WTC11 (cell line): ENCODE measurements around the gene FUNDC2. TPM values are rescaled to one million over a fixed set of nuclear protein-coding genes. Genes with fewer than 3 reads are reported as not detected.

Experiments used
- ATAC-seq: fragments of 200-7000 bp; cut with Tn5 transposase; 2 replicates; pipeline ENCODE4 v1.10.0; 2021; ENCODE audit warnings: mild to moderate bottlenecking, moderate library complexity
- CTCF ChIA-PET: fragments of 300-600 bp; sonication (Branson Sonifier 250); formaldehyde crosslinking; loops from one replicate; lab custom pipeline; 2021; ENCODE audit warnings: antibody characterized with exemption; lab: Charles Lee
- POLR2A ChIA-PET: fragments of 350-600 bp; sonication (Branson Sonifier 250); formaldehyde crosslinking; loops from one replicate; lab custom pipeline; 2021; ENCODE audit warnings: antibody characterized with exemption; lab: Charles Lee
- DNase-seq: peaks from one replicate; pipeline ENCODE4 v3.0.0; 2021; ENCODE audit warnings: low spot score
- H3K27ac Mint-ChIP-seq: 2 replicates; pipeline ENCODE4 v1.8.0; 2021; ENCODE audit warnings: mixed read lengths
- H3K27me3 Mint-ChIP-seq: 2 replicates; pipeline ENCODE4 v1.8.0; 2021; ENCODE audit warnings: low read depth, mild to moderate bottlenecking, moderate library complexity, mixed read lengths
- H3K36me3 Mint-ChIP-seq: 2 replicates; pipeline ENCODE4 v1.8.0; 2021; ENCODE audit warnings: mixed read lengths
- H3K4me1 Mint-ChIP-seq: 2 replicates; pipeline ENCODE4 v1.8.0; 2022; ENCODE audit warnings: mixed read lengths
- H3K4me3 Mint-ChIP-seq: 2 replicates; pipeline ENCODE4 v1.8.0; 2021; ENCODE audit warnings: mild to moderate bottlenecking, moderate library complexity, mixed read lengths
- H3K9me3 Mint-ChIP-seq: 2 replicates; pipeline ENCODE4 v1.8.0; 2021; ENCODE audit warnings: mixed read lengths
- ATF6 ChIP-seq: sonication (generic); formaldehyde crosslinking; IDR thresholded peaks from 2 replicates; pipeline ENCODE4 v1.8.1; 2023; ENCODE audit warnings: mild to moderate bottlenecking, missing genetic modification reagents
- CBFB ChIP-seq: sonication (generic); formaldehyde crosslinking; IDR thresholded peaks from 2 replicates; pipeline ENCODE4 v1.8.1; 2022; ENCODE audit warnings: mild to moderate bottlenecking, low read depth, missing genetic modification reagents
- CREB1 ChIP-seq: sonication (generic); formaldehyde crosslinking; IDR thresholded peaks from 2 replicates; pipeline ENCODE4 v1.8.0; 2023; ENCODE audit warnings: mild to moderate bottlenecking, missing genetic modification reagents
- CREM ChIP-seq: sonication (generic); formaldehyde crosslinking; IDR thresholded peaks from 2 replicates; pipeline ENCODE4 v1.8.1; 2022; ENCODE audit warnings: mild to moderate bottlenecking, missing genetic modification reagents, moderate library complexity
- KAT7 ChIP-seq: sonication (generic); formaldehyde crosslinking; IDR thresholded peaks from 2 replicates; pipeline ENCODE4 v1.8.1; 2023; ENCODE audit warnings: missing genetic modification reagents, mild to moderate bottlenecking, borderline replicate concordance
- OVOL2 ChIP-seq: fragments of 250-450 bp; sonication (Bioruptor Pico); IDR thresholded peaks from 2 replicates; pipeline ENCODE4 v1.9.0; 2021; ENCODE audit warnings: mild to moderate bottlenecking, borderline replicate concordance
- RELA ChIP-seq: sonication (generic); formaldehyde crosslinking; IDR thresholded peaks from 2 replicates; pipeline ENCODE4 v1.8.1; 2022; ENCODE audit warnings: missing genetic modification reagents, mild to moderate bottlenecking, borderline replicate concordance
- SMAD3 ChIP-seq: sonication (generic); formaldehyde crosslinking; IDR thresholded peaks from 2 replicates; pipeline ENCODE4 v1.8.0; 2022; ENCODE audit warnings: missing genetic modification reagents, mild to moderate bottlenecking, borderline replicate concordance
- TEAD1 ChIP-seq: sonication (generic); formaldehyde crosslinking; IDR thresholded peaks from 2 replicates; pipeline ENCODE4 v1.8.0; 2022; ENCODE audit warnings: mild to moderate bottlenecking, missing genetic modification reagents
- ZNF263 ChIP-seq: sonication (generic); formaldehyde crosslinking; IDR thresholded peaks from 2 replicates; pipeline ENCODE4 v1.8.1; 2022; ENCODE audit warnings: low read depth, mild to moderate bottlenecking, moderate library complexity, missing genetic modification reagents
- ZNF317 ChIP-seq: sonication (generic); formaldehyde crosslinking; IDR thresholded peaks from 2 replicates; pipeline ENCODE4 v1.8.1; 2023; ENCODE audit warnings: low read depth, mild to moderate bottlenecking, moderate library complexity, missing genetic modification reagents, borderline replicate concordance
- ZNF416 ChIP-seq: fragments of 250-450 bp; sonication (Bioruptor Pico); IDR thresholded peaks from 2 replicates; pipeline ENCODE4 v1.9.0; 2021; ENCODE audit warnings: mild to moderate bottlenecking, inconsistent platforms
- total RNA-seq: library from RNA; stranded (reverse); gene quantifications from 3 replicates; pipeline ENCODE4 v1.2.3, GENCODE V29; 2021
- TF ChIP-seq, protein P1 (sequence below): sonication (generic); formaldehyde crosslinking; IDR thresholded peaks from 2 replicates; pipeline ENCODE4 v1.8.0; 2022; ENCODE audit warnings: mild to moderate bottlenecking, missing genetic modification reagents
- TF ChIP-seq, protein P2 (sequence below): sonication (generic); formaldehyde crosslinking; IDR thresholded peaks from 2 replicates; pipeline ENCODE4 v1.8.1; 2022; ENCODE audit warnings: missing genetic modification reagents, borderline replicate concordance

FUNDC2 gene
- total RNA-seq, 1 experiment from 2014 or later: 60.7 TPM

DNA sequence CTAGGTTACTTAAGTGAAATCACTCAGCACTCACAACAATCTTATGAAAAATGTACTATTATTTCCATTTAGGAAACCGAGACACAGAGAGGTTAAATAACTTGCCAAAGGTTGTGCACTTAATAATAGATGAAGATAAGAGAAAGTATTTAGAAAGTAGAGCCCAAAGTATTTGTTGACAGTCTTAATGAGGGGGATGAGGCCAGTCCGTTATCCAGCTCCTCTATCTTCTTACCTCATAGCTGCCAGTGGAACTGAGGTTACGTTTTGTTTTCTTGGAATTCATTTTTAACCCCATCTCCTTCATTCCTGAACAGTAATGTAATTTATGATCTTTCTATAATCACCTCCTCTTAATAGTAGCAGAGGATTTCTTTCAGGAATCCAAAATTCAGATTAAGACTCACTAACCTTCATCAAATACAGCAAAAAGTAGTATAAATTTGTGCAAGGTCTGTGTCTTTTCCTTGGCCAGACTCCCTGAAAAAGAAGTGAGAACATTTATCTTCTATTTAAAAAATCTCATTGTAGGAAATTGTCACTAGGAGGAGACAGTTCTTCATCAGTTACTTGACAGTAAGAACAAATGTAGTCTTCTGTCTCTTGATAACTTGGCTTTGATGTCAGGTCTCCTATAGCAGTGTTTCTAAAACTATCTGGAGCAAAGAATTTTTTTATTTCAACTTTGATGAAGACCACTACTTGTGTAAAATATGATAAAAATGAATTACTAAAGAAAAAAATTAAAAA lies 39.6 kb upstream of the FUNDC2 start:
- Mint-ChIP-seq H3K9me3 (no peaks in the 10 kb centered on the region), H3K36me3 (no peaks in the 10 kb centered on the region), H3K27me3 (no peaks in the 10 kb centered on the region), H3K4me1 (peaks cover 3% of the 10 kb centered on the region; the same call in 1 of the 2 replicates), H3K4me3 (no peak overlapping the region), H3K27ac (no peak overlapping the region)
- TF ChIP-seq RELA (CRISPR knock-in tag) (no peak), ZNF263 (CRISPR knock-in tag) (no peak), OVOL2 (CRISPR knock-in tag) (no peak), KAT7 (CRISPR knock-in tag) (no peak), ZNF416 (no peak), CBFB (CRISPR knock-in tag) (no peak)
- ATAC-seq (no peak), DNase-seq (no peak)
- ChIA-PET CTCF (interaction anchor here (1.3 kb wide), 1 partner anchor 61 kb away, joined by 3 read pairs; no protein-coding TSS in a partner anchor), POLR2A (no interaction called here)

- no peak overlapping the region for H3K27ac Mint-ChIP-seq
- ChIA-PET CTCF (no interaction called here), POLR2A (no interaction called here)
Observed at GRCh38 chrX:154987940-154988339, 38.7 kb upstream of the FUNDC2 start.

DNA sequence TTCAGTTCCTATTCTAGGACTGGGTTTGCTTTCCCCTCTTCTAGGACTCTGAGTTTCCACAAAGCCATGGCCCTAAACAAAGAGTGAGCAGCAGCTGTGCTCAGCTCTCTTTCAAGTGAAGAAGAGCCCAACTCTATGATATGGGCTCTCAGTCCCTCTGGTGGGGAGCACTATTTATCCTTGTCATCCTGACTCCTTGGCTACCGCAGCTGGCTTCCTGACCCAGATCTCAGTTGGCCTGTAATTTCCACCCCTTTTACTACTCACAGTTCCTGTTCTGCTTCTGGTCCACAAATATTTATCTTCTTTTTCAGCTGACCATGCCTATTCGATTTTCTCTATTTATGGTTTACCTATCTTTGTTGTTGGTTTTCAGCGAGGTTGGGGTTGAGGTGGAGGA lies 37.9 kb upstream of the FUNDC2 start:
- ChIA-PET CTCF (interaction anchor here (1.1 kb wide), 1 partner anchor 60 kb away, joined by 3 read pairs; no protein-coding TSS in a partner anchor), POLR2A (no interaction called here)
- no peak for DNase-seq
- no peak overlapping the region for H3K27ac Mint-ChIP-seq
- peaks cover 3% of the 10 kb centered on the region; the same call in 1 of the 2 replicates for H3K4me1 Mint-ChIP-seq
- no peak for ATAC-seq
- no peaks in the 10 kb centered on the region for H3K27me3 Mint-ChIP-seq
- no peak overlapping the region for H3K4me3 Mint-ChIP-seq
- TF ChIP-seq ATF6 (CRISPR knock-in tag) (no peak), SMAD3 (no peak), CREM (CRISPR knock-in tag) (no peak), ZNF317 (CRISPR knock-in tag) (no peak)
- no peaks in the 10 kb centered on the region for H3K9me3 Mint-ChIP-seq
- H3K36me3 Mint-ChIP-seq: no peaks in the 10 kb centered on the region

More at GRCh38 chrX:154987940-154988339, 38.7 kb upstream of the FUNDC2 start:
- H3K4me3 Mint-ChIP-seq: no peak overlapping the region
- DNase-seq (no peak), ATAC-seq (no peak)
- H3K27me3 Mint-ChIP-seq: no peaks in the 10 kb centered on the region
- H3K36me3 Mint-ChIP-seq: no peaks in the 10 kb centered on the region
- no peaks in the 10 kb centered on the region for H3K9me3 Mint-ChIP-seq
- peaks cover 3% of the 10 kb centered on the region; the same call in 1 of the 2 replicates for H3K4me1 Mint-ChIP-seq
- TF ChIP-seq, protein P1, sequence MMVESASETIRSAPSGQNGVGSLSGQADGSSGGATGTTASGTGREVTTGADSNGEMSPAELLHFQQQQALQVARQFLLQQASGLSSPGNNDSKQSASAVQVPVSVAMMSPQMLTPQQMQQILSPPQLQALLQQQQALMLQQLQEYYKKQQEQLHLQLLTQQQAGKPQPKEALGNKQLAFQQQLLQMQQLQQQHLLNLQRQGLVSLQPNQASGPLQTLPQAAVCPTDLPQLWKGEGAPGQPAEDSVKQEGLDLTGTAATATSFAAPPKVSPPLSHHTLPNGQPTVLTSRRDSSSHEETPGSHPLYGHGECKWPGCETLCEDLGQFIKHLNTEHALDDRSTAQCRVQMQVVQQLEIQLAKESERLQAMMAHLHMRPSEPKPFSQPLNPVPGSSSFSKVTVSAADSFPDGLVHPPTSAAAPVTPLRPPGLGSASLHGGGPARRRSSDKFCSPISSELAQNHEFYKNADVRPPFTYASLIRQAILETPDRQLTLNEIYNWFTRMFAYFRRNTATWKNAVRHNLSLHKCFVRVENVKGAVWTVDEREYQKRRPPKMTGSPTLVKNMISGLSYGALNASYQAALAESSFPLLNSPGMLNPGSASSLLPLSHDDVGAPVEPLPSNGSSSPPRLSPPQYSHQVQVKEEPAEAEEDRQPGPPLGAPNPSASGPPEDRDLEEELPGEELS: no peak
- TF ChIP-seq, protein P2, sequence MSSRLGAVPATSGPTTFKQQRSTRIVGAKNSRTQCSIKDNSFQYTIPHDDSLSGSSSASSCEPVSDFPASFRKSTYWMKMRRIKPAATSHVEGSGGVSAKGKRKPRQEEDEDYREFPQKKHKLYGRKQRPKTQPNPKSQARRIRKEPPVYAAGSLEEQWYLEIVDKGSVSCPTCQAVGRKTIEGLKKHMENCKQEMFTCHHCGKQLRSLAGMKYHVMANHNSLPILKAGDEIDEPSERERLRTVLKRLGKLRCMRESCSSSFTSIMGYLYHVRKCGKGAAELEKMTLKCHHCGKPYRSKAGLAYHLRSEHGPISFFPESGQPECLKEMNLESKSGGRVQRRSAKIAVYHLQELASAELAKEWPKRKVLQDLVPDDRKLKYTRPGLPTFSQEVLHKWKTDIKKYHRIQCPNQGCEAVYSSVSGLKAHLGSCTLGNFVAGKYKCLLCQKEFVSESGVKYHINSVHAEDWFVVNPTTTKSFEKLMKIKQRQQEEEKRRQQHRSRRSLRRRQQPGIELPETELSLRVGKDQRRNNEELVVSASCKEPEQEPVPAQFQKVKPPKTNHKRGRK (CRISPR knock-in tag): no peak
- TF ChIP-seq CREB1 (CRISPR knock-in tag) (no peak), TEAD1 (CRISPR knock-in tag) (no peak)
